ENCODE results near the gene IDH3B.

The IDH3B gene

GRCh38 chr20:2624190-2624589 lies 39.8 kb downstream of the IDH3B start:
- DNase-seq = no peak

GRCh38 chr20:2619961-2620595 lies 43.9 kb downstream of the IDH3B start:
- DNase-seq = no peak

- DNase-seq = no peak
These were observed 44.7 kb downstream of the IDH3B start for GRCh38 chr20:2619337-2619736.

DNA sequence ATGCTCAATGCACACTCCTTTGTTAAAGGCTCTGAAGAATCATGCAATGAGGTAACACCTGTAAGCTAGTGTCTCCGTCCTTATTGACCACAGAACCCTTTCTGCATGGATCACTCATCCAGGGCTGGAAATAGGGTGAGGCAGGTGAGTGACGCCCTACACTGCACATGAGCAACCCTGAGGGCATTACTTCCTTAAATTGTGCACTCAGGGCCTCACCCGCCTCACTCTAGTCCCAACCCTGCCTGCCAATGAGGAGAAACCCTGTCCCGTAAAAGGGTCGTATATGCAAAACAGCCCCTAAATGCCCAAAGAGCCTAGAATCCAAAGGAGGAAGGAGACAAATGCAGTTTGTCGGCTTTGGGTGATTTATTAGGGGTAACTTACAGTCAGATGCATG lies 45.2 kb downstream of the IDH3B start:
- no peak for DNase-seq

DNA sequence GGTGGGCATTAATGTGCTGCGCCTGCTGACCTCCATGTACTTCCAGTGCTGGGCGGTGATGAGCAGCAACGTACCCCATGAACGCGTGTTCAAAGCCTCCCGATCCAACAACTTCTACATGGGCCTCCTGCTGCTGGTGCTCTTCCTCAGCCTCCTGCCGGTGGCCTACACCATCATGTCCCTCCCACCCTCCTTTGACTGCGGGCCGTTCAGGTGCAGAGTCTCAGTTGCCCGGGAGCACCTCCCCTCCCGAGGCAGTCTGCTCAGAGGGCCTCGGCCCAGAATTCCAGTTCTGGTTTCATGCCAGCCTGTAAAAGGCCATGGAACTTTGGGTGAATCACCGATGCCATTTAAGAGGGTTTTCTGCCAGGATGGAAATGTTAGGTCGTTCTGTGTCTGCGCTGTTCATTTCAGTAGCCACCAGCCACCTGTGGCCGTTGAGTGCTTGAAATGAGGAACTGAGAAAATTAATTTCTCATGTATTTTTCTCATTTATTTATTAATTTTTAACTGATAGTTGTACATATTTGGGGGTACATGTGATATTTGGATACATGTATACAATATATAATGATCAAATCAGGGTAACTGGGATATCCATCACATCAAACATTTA lies 46.8 kb downstream of the IDH3B start:
- DNase-seq = no peak

DNA sequence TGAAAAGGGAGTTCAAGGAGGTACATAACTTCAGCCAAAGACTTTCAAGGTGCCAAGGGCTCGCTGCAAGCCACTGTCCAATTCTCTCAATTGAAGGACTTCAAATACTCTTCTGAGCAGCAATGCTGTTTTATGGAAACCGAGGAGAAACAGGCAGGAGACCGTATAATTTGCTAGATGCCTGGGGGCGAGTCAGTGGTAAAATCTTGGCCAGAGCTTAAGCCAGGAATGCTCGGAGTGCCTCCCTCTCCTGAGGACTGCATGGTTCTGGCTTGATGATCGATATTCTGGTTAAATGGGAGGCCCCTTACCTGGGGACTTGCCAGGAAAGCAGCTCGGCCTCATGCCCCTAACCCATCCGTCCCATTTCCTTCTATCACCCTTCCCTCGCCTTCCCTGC lies 47.4 kb downstream of the IDH3B start:
- DNase-seq = no peak

DNA sequence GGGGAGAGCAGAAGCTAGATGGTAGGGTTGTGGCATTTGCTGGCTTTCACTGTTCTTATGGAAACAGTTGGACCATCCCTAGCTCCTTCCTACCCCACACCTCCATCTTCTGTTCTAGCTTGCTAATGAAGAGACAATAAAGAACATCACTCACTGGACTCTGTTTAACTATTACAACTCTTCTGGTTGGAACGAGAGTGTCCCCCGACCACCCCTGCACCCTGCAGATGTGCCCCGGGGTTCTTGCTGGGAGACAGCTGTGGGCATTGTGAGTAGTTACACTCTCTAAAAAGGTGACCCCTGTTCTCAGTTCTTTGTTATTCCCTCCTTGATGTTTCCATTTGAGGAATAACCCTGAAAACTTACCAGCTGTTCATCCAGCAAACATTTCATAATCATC lies 51.9 kb downstream of the IDH3B start:
- DNase-seq = no peak

DNA sequence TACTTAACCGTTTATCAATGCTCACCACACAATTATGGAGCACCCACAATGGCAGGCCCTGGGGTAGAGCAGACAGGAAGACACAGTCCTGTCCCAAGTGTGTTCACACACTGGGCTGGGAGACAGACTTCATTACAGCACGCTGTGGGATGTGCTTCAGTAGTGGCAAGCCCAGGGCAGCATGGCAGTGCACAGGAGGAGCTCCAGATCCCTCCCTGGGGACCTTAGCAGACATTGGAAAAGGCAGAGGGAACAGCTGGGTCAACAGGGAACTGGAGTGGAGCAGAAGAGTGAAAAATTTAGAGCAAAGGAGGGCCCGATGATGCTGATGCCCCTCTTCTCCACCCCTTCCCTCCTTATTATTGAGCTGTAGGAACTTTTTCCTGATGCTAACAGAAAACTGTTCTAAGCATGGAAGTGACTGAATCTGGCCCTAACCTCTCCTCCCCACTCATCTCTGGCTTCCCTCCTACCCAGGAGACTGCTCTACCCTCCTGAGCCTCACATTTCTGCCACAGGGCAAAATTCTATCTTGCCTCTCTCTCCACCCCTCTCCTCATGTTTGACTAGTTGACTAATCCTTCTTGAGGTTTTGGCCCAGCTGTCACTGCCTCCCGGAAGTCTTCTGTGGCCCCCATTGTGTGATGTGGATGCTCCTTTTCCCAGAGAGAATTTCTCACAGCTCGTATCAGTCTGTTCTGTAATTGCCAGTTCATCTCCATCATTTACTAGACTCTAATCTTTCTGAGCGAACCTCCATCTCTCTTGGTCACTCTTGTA lies 52.9 kb downstream of the IDH3B start:
- no peak for DNase-seq

DNA sequence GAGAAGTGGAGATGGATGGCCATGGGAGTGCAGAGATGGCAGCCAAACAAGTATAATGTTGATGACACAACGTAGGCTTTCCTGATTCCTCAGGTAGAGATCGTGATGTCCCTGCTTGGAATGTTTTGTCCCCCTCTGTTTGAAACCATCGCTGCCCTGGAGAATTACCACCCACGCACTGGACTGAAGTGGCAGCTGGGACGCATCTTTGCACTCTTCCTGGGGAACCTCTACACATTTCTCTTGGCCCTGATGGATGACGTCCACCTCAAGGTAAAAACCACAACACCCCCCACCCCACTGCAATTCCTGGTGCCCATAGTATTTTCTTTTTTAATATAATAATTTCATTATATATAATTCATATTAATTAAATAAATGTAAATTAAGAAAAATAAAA lies 53.7 kb downstream of the IDH3B start:
- DNase-seq = no peak

Data from amygdala (tissue), 56 donors.